ENCODE data around the gene TTC23L. TPM values are rescaled to one million over a fixed set of nuclear protein-coding genes. Genes with fewer than 3 reads are reported as not detected.

The TTC23L gene
- polyA plus RNA-seq, 2 of the 4 experiments (the other 2 are of a cell fraction) = 0.17 to 0.59 TPM

- Histone ChIP-seq H3K4me2 (no peak overlapping the region), H3K27ac (no peak overlapping the region), H3K4me3 (no peak overlapping the region), H3K4me1 (peaks cover 16% of the 10 kb centered on the region), H3K9me3 (no peaks in the 10 kb centered on the region)
- no peak for TF ChIP-seq KDM5A (IDR thresholded peaks at IDR 0.05)
- no peak for TF ChIP-seq GATA3 (IDR thresholded peaks at IDR 0.05; ENCODE audit: borderline replicate concordance)
- no peak for TF ChIP-seq ZSCAN20 (CRISPR knock-in tag; IDR thresholded peaks at IDR 0.05)
- no peak for TF ChIP-seq ZC3H11A (IDR thresholded peaks at IDR 0.05)
- TF ChIP-seq USF2 (IDR thresholded peaks at IDR 0.05) = no peak
- TF ChIP-seq HOXA7 (CRISPR knock-in tag; IDR thresholded peaks at IDR 0.05) = no peak
- no peak for TF ChIP-seq TP53 (CRISPR knock-in tag; IDR thresholded peaks at IDR 0.05)
- no peak for TF ChIP-seq POLR2A (IDR thresholded peaks at IDR 0.05; ENCODE audit: low read length)
- no peak for TF ChIP-seq TFCP2L1 (CRISPR knock-in tag; IDR thresholded peaks at IDR 0.05)
- no peak for TF ChIP-seq ZNF302 (CRISPR knock-in tag; IDR thresholded peaks at IDR 0.05)
- TF ChIP-seq RNF2 (IDR thresholded peaks at IDR 0.05; ENCODE audit: borderline replicate concordance, low read depth) = no peak
- CTCF ChIA-PET = no interaction called here
- ATAC-seq (no peak), FAIRE-seq (no peak), DNase-seq (ENCODE audit: low read depth in 1 of 2, low spot score in 1 of 2) (no peak)
- WGBS (ENCODE audit: missing lambda C conversion rate) = 88% methylated on average over 2 of the region's 2 CpGs
- POLR2A ChIA-PET = no interaction called here
Measured at GRCh38 chr5:34932947-34933346, 94.0 kb downstream of the TTC23L start.

DNA sequence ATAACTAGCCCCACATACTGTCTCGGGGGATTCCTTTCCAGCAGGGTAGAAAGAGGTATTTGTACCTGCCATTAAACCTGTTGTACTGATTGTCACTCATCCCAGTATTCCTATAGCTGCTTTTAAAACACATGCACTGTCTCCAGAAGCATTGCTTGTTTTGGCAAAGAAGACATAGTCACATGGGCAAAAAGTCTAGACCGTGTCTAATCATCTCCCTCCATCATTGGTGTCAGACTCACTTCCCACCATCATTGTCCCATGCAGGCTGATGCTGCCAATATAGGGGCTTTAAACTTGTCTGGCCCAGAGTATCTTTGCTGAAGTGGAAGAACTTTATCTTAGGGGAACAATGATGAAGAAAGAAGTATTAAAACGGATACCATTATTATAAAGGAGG is 103.0 kb downstream of the TTC23L start:
- FAIRE-seq (no peak), DNase-seq (ENCODE audit: low read depth in 1 of 2, low spot score in 1 of 2) (no peak), ATAC-seq (no peak)
- WGBS (ENCODE audit: missing lambda C conversion rate) = 90% methylated on average over 3 of the region's 3 CpGs
- Histone ChIP-seq H3K9me3 (no peaks in the 10 kb centered on the region), H3K4me2 (no peak overlapping the region), H3K4me1 (no peaks in the 10 kb centered on the region), H3K4me3 (no peak overlapping the region), H3K27ac (no peak overlapping the region)
- TF ChIP-seq ZC3H11A (IDR thresholded peaks at IDR 0.05) = no peak
- TF ChIP-seq NPAS2 (CRISPR knock-in tag; IDR thresholded peaks at IDR 0.05; ENCODE audit: borderline replicate concordance) = no peak
- no peak for TF ChIP-seq BCL3 (IDR thresholded peaks at IDR 0.05)
- TF ChIP-seq CHD2 (IDR thresholded peaks at IDR 0.05; ENCODE audit: low read length, partially characterized antibody) = no peak
- no peak for TF ChIP-seq ZNF302 (CRISPR knock-in tag; IDR thresholded peaks at IDR 0.05)
- no peak for TF ChIP-seq POLR2AphosphoS2 (conservative IDR thresholded peaks at IDR 0.05; ENCODE audit: low read length)
- POLR2A ChIA-PET = no interaction called here
- CTCF ChIA-PET = no interaction called here

DNA sequence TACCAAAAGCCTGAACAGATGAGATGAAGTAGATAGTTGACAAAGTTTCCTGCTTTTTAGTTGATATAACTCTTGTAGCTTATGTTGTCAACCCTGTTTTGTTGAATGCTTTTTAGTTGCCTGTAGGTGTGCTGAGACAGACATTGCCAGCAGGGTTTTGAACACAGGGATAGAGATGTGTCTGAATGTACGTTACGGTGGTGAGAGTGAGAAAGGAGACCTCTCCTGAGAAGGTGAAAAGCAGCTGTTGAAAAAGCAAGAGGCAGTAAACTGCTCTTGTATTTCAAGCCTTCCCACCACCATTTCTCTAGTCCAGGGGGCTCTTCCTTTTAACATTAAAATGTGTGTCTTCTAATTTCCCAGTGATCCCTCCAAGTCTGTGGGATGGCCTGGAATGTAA is 105.1 kb downstream of the TTC23L start:
- H3K4me3 ChIP-seq = no peak overlapping the region
- ATAC-seq = no peak
- WGBS (ENCODE audit: missing lambda C conversion rate) = 92% methylated on average over 2 of the region's 2 CpGs
- no peak overlapping the region for H3K27ac ChIP-seq
- no peak overlapping the region for H3K4me2 ChIP-seq
- peak; percentile 13 for FAIRE-seq
- no peaks in the 10 kb centered on the region for H3K9me3 ChIP-seq
- no peak for DNase-seq (ENCODE audit: low read depth in 1 of 2, low spot score in 1 of 2)
- no peaks in the 10 kb centered on the region for H3K4me1 ChIP-seq
- TF ChIP-seq PHF8 (IDR thresholded peaks at IDR 0.05; ENCODE audit: borderline replicate concordance, low read depth) = no peak
- TF ChIP-seq HOXB5 (CRISPR knock-in tag; IDR thresholded peaks at IDR 0.05) = no peak
- TF ChIP-seq MAFK (IDR thresholded peaks at IDR 0.05; ENCODE audit: partially characterized antibody) = no peak
- TF ChIP-seq EHMT2 (IDR thresholded peaks at IDR 0.05; ENCODE audit: low read depth) = no peak
- no peak for TF ChIP-seq ZFP36 (IDR thresholded peaks at IDR 0.05; ENCODE audit: borderline replicate concordance, partially characterized antibody)
- TF ChIP-seq KDM1A (IDR thresholded peaks at IDR 0.05; ENCODE audit: low read depth) = no peak
- no peak for TF ChIP-seq RFX5 (IDR thresholded peaks at IDR 0.05)
- no peak for TF ChIP-seq FOXS1 (CRISPR knock-in tag; IDR thresholded peaks at IDR 0.05)
- no peak for TF ChIP-seq TP53 (CRISPR knock-in tag; IDR thresholded peaks at IDR 0.05)
- no peak for TF ChIP-seq CBX8 (IDR thresholded peaks at IDR 0.05)
- TF ChIP-seq RCOR1 (IDR thresholded peaks at IDR 0.05; ENCODE audit: low read depth, low read length) = no peak
- no peak for TF ChIP-seq REST (IDR thresholded peaks at IDR 0.05)
- TF ChIP-seq FOSB (CRISPR knock-in tag; IDR thresholded peaks at IDR 0.05) = no peak
- TF ChIP-seq, protein P1, sequence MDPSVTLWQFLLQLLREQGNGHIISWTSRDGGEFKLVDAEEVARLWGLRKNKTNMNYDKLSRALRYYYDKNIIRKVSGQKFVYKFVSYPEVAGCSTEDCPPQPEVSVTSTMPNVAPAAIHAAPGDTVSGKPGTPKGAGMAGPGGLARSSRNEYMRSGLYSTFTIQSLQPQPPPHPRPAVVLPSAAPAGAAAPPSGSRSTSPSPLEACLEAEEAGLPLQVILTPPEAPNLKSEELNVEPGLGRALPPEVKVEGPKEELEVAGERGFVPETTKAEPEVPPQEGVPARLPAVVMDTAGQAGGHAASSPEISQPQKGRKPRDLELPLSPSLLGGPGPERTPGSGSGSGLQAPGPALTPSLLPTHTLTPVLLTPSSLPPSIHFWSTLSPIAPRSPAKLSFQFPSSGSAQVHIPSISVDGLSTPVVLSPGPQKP (IDR thresholded peaks at IDR 0.05; ENCODE audit: low read depth, low read length) = no peak
- ChIA-PET POLR2A (no interaction called here), CTCF (interaction anchor here (0.7 to 0.9 kb wide), 3 partner anchors 9 to 45 kb away, joined by 3 read pairs; no protein-coding TSS in a partner anchor)
